ENCODE measurements around the gene CADPS. TPM values are rescaled to one million over a fixed set of nuclear protein-coding genes. Genes with fewer than 3 reads are reported as not detected.

Gene CADPS
- total and polyA plus RNA-seq, 9 of the 15 experiments (the other 6 are each of a cell fraction or from before 2014, with no cell fraction given), result not detected

GRCh38 chr3:62375655-62376453, 499.4 kb downstream of the CADPS start (continued):
- TF ChIP-seq RBM39 (optimal IDR thresholded peaks at IDR 0.05; ENCODE audit: low read depth, low read length) (no peak), SMAD3 (CRISPR knock-in tag; conservative IDR thresholded peaks at IDR 0.05) (no peak), MLX (CRISPR knock-in tag; conservative IDR thresholded peaks at IDR 0.05) (no peak), ZBTB7A (IDR thresholded peaks at IDR 0.05; ENCODE audit: borderline replicate concordance, control insufficient read depth, low read depth, low read length) (no peak), ZNF324 (CRISPR knock-in tag; IDR thresholded peaks at IDR 0.05) (no peak), TCF3 (CRISPR knock-in tag; IDR thresholded peaks at IDR 0.05) (no peak), NKRF (IDR thresholded peaks at IDR 0.05; ENCODE audit: borderline replicate concordance) (no peak), ELF4 (CRISPR knock-in tag; IDR thresholded peaks at IDR 0.05) (no peak), SREBF1 (IDR thresholded peaks at IDR 0.05; ENCODE audit: borderline replicate concordance, low read depth, low read length) (no peak), ELK1 (CRISPR knock-in tag; IDR thresholded peaks at IDR 0.05) (no peak), ZNF143 (CRISPR knock-in tag; IDR thresholded peaks at IDR 0.05) (no peak), PHF8 (IDR thresholded peaks at IDR 0.05; ENCODE audit: borderline replicate concordance, low read length) (no peak), ELK3 (CRISPR knock-in tag; IDR thresholded peaks at IDR 0.05) (no peak)

All from K562 (cell line).